Measurements from ENCODE around the gene GADD45B.

Gene GADD45B

DNA sequence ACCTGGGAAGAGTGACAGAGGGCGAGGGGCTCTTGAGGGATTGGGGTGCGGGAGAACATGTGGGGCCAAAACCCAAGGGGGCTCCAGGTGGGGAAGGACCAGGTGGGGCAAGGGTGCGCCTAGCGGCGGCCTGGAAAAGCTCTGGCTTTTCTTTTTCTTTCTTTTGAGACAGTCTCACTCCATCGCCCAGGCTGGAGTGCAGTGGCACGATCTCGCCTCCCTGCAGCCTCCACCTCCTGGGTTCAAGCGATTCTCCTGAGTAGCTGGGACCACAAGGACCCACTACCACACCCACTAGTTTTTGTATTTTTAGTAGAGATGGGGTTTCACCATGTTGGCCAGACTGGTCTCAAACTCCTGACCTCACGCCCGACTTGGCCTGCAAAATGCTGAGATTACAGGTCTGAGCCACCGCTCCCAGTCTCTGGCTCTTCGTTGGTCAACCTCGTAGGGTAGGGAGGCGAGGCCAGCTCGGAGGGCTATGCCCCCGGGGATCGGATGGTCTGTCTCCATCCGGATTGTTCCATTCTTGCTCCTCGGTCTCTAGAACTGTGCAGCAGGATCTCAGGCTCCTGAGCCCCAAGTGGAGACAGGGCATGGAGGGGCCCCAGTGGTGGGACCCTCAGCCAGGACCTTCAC lies 3.7 kb downstream of the GADD45B start:
- ATAC-seq (replicated peaks) (no peak), DNase-seq (no peak)
- no peaks in the 10 kb centered on the region for H3K9me3 Mint-ChIP-seq
- H3K36me3 Mint-ChIP-seq (ENCODE audit: insufficient read depth), result peaks cover 53% of the 10 kb centered on the region
- peak overlapping the region; percentile 95 to 99 for H3K27ac Mint-ChIP-seq
- no peaks in the 10 kb centered on the region for H3K27me3 Mint-ChIP-seq
- H3K4me3 Mint-ChIP-seq, result peak overlapping the region; percentile 87 to 96
- H3K4me1 Mint-ChIP-seq (ENCODE audit: low read depth in 2 of 2), result peaks cover 21 to 30% of the 10 kb centered on the region in 2 donors

DNA sequence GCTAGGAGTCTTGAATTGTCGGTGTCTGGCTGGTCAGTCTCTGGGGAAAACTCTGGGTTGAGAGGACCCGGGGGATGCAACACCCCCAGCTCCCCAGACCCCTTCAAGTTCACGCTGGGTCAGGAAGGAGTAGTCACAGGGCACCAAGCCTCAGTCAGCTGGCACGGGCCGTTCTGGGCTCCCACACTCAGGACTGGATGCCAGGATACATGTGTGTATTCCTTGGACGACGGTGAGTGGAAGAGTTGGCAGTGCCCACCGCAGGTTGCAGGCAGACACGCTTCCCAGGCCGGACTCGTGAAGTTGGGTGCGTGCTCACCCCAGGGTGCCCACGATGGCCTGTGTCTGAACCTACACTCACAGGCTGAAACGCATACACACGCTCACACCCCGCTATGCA lies 5.5 kb downstream of the GADD45B start:
- peaks cover 35% of the 10 kb centered on the region for H3K36me3 Mint-ChIP-seq (ENCODE audit: insufficient read depth)
- no peaks in the 10 kb centered on the region for H3K9me3 Mint-ChIP-seq
- DNase-seq (no peak), ATAC-seq (replicated peaks) (no peak)
- H3K4me3 Mint-ChIP-seq, result no peak overlapping the region
- H3K27me3 Mint-ChIP-seq, result no peaks in the 10 kb centered on the region
- no peak overlapping the region for H3K27ac Mint-ChIP-seq
- H3K4me1 Mint-ChIP-seq (ENCODE audit: low read depth in 2 of 2), result peaks cover 14 to 22% of the 10 kb centered on the region in 2 donors

DNA sequence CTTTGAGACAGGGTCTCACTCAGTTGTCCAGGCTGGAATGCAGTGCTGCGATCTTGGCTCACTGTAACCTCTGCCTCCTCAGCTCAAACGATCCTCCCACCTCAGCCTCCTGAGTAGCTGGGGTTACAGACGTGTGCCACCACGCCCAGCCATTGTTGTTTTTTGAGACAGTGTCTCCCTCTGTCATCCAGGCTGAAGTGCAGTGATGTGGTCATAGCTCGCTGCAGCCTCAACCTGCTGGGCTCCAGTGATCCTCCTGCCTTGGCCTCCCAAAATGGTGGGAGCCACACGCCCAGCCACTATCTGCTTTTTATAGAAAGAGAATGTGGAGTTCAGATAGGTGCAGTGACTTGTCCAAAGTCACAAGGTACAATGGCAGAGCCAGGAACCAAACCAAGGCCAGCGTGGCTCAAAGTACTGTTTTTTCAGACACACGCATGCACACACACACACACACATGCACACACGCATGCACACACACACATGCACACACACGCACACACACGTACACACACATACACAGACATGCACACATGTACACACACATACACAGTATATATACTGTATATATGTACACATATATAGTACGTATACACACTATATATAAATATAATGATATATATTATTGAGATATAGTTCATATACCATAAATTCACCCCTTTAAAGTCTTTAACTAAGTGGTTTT lies 6.6 kb downstream of the GADD45B start:
- no peak overlapping the region for H3K4me3 Mint-ChIP-seq

DNA sequence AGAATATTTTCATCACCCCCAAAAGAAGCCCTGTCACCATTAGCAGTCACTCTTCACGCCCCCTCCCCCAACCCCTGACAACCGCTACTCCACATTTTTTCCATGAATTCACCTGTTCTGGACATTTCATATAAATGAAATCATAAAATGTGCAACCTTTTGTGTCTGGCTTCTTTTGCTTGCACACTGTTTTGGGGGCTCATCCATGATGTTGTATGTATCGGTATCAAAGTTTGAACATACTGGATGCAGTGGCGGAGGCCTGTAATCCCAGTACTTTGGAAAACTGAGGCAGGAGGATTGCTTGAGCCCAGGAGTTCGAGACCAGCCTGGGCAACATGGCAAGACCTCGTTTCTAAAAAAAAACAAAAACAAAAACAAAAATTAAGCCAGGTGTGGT lies 7.2 kb downstream of the GADD45B start:
- ATAC-seq (replicated peaks) (no peak), DNase-seq (no peak)
- no peak overlapping the region for H3K27ac Mint-ChIP-seq
- H3K4me1 Mint-ChIP-seq (ENCODE audit: low read depth in 2 of 2), result peaks cover 5 to 10% of the 10 kb centered on the region in 2 donors
- H3K27me3 Mint-ChIP-seq, result no peaks in the 10 kb centered on the region
- H3K4me3 Mint-ChIP-seq, result no peak overlapping the region
- H3K9me3 Mint-ChIP-seq, result no peaks in the 10 kb centered on the region
- H3K36me3 Mint-ChIP-seq (ENCODE audit: insufficient read depth), result peaks cover 19% of the 10 kb centered on the region

More for the DNA sequence above, 6.6 kb downstream of the GADD45B start:
- Mint-ChIP-seq H3K27ac (no peak overlapping the region), H3K36me3 (ENCODE audit: insufficient read depth) (peaks cover 25% of the 10 kb centered on the region), H3K27me3 (no peaks in the 10 kb centered on the region), H3K9me3 (no peaks in the 10 kb centered on the region), H3K4me1 (ENCODE audit: low read depth in 2 of 2) (peaks cover 7 to 13% of the 10 kb centered on the region in 2 donors)
- DNase-seq, result no peak
- no peak for ATAC-seq (replicated peaks)

DNA sequence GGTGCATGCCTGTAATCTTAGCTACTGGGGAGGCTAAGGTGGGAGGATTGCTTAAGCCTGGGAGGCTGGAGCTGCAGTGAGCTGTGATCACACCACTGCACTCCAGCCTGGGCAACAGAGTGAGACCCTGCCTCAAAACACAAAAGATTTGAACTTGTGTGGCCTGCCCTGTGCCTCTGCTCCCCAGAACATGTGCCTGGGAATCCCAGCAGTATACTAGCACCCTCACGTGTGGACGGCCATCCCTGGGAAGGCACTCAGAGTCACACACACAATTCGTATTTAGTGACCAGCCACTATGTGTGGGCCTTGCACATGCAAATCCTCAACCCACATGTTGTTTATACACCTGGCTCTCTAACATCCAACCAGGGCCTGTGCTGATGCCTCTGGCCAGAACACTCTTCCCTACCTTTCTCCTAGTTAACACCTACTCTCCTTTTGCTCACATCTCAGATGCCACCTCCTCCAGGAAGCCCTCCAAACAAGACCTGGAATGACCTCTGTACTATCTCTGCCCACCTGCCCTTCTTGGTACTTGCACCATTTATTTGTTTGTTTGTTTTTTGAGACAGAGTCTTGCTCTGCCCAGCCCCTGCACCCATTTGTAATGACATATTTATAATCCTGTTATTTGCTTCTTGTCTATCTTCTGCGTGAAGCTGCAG lies 7.7 kb downstream of the GADD45B start:
- ATAC-seq (replicated peaks), result no peak
- H3K27ac Mint-ChIP-seq, result no peak overlapping the region

DNA sequence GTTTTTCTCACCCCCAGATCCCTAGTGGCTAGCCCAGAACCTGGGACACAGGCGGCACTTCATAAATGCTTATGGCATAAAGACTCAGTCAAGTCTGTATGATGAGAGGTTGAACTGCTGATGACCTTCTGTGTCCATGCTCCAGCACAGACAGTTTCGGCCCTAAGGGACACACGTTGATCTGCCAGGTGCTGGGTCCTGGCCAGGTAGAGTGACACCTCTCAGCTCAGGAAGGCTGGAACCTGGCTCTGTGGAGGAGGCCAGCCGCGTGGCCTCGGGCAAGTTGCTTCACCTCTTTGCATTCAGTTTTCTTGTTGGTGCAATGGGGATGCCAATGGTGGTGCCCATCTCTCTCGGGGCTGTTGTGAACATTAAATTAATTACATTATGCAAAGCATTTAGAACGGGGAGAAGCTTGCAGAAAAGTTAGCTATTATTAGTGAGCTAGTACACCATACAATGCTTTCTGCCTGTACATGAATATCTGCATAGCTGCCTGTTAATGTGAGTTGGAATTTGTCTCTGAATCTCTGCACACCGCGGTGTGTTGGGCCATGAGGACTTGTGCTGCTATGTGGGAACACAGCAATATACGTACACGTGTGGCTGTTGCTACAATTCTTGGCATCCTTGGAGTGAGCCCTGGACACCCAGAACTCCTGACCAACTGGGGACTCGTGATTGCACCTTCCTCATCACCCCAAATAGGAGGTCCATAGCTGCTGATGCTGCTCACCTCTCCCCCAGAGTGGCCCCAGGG lies 8.4 kb downstream of the GADD45B start:
- Mint-ChIP-seq H3K27me3 (peaks cover under 1 to 3% of the 10 kb centered on the region in 2 donors), H3K4me1 (ENCODE audit: low read depth in 2 of 2) (peaks cover under 1 to 3% of the 10 kb centered on the region in 2 donors), H3K9me3 (no peaks in the 10 kb centered on the region), H3K36me3 (ENCODE audit: insufficient read depth) (peaks cover 8% of the 10 kb centered on the region), H3K4me3 (no peak overlapping the region), H3K27ac (no peak overlapping the region)
- DNase-seq (no peak), ATAC-seq (replicated peaks) (no peak)

More for the DNA sequence above, 7.7 kb downstream of the GADD45B start:
- Mint-ChIP-seq H3K36me3 (ENCODE audit: insufficient read depth) (peaks cover 14% of the 10 kb centered on the region), H3K27me3 (no peaks in the 10 kb centered on the region), H3K9me3 (no peaks in the 10 kb centered on the region), H3K4me1 (ENCODE audit: low read depth in 2 of 2) (peaks cover 0 to 5% of the 10 kb centered on the region in 2 donors), H3K4me3 (no peak overlapping the region)
- DNase-seq, result no peak

DNA sequence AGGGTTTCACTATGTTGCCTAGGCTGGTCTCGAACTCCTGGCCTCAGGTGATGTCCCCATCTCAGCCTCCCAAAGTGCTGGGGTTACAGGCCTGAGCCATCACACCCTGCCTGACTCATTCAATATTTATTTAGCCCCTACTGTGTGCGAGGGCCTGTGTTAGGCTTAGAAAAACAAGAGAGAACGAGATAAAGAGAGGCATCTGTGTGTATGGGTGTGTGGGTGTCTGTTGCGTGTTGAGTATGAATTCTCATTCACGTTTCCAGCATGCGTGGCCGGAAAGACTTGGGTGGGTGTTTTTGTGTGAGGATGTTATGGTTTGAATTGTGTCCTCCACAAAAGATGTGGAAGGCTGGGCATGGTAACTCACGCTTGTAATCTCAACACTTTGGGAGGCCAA lies 9.5 kb downstream of the GADD45B start:
- H3K36me3 Mint-ChIP-seq (ENCODE audit: insufficient read depth), result peaks cover 3% of the 10 kb centered on the region
- H3K27ac Mint-ChIP-seq, result no peak overlapping the region
- peaks cover 6 to 14% of the 10 kb centered on the region in 2 donors for H3K27me3 Mint-ChIP-seq
- H3K4me1 Mint-ChIP-seq (ENCODE audit: low read depth in 2 of 2), result peaks cover 6% of the 10 kb centered on the region in 2 donors
- no peaks in the 10 kb centered on the region for H3K9me3 Mint-ChIP-seq
- H3K4me3 Mint-ChIP-seq, result no peak overlapping the region
- no peak for ATAC-seq (replicated peaks)
- no peak for DNase-seq

DNA sequence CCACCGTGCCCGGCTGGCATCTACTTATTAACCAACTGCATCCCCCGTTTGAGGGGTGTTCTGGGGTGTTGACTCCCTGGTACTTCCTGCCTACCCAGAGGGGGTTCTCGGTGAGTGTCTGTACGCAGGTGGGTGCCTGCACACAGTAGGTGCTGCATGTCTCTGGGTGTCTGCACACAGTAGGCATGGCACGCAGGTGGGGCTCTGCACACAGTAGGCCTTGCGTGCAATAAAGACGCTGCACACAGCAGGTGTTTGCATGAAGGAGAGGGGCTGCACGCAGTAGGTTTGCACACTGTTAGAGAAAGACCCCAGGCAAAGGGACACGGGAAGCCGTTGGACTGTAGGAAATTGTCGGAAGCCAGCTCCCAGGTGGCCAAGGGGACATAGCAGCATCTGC lies 11.2 kb downstream of the GADD45B start:
- H3K4me3 Mint-ChIP-seq, result peak overlapping the region in 1 of 2 donors; percentile 23
- H3K27ac Mint-ChIP-seq, result no peak overlapping the region
- peaks cover 3% of the 10 kb centered on the region for H3K36me3 Mint-ChIP-seq (ENCODE audit: insufficient read depth)
- H3K9me3 Mint-ChIP-seq, result no peaks in the 10 kb centered on the region
- DNase-seq, result no peak
- no peak for ATAC-seq (replicated peaks)
- peaks cover 13 to 30% of the 10 kb centered on the region in 2 donors for H3K27me3 Mint-ChIP-seq
- H3K4me1 Mint-ChIP-seq (ENCODE audit: low read depth in 2 of 2), result peaks cover 6% of the 10 kb centered on the region in 2 donors

DNA sequence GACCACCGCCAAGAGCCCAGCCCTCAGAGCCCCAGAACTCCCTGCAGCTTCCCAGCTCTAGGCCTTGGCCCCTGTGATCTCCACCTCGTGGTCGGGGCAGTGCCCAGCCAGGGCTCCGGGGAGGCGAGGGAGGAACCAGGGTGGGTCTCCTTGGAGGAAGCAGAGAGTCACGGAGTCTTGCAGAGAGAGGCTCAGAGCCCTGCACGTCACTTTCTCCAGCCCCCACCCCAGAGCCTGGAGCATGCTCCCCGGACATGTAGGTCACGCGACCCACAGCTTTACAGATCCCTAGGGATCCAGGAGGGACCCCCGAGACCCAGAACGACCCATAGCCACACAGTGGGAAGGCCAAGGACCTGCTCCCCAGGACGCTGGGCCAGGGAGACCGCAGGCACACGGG lies 11.9 kb downstream of the GADD45B start:
- ATAC-seq (replicated peaks), result no peak

DNA sequence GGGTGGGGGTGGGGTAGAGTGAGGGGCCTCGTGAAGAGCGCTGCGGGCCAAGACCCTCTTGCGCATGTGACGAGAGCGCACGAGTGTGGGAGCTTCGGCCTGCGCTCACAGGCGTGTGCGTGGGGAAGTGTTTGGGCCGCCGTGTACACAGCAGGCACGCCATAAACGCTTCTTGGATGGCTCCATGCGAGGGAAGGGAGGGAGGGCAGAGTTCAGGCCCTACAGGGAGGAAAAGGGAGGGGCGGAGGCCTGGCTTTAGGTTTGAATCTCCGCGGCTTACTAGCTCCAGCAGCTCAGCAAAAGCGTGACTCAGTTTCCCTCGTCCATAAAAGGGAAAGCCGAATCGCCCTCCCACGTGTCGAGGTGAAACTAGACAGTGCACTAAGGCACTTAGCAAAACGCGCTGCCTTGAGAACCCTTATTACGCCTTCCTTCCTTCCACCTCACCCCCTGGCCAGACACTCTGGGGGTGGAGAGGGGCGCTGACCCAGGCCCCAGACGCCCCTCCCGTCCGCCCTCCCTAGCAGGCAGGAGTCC lies 12.5 kb downstream of the GADD45B start:
- ATAC-seq (replicated peaks) (peak; percentile 39), DNase-seq (no peak)
- Mint-ChIP-seq H3K27me3 (peaks cover 21 to 44% of the 10 kb centered on the region in 2 donors), H3K36me3 (ENCODE audit: insufficient read depth) (peaks cover 3% of the 10 kb centered on the region), H3K27ac (no peak overlapping the region), H3K4me1 (ENCODE audit: low read depth in 2 of 2) (peaks cover 6 to 9% of the 10 kb centered on the region in 2 donors), H3K4me3 (peak overlapping the region; percentile 58 to 62), H3K9me3 (no peaks in the 10 kb centered on the region)

More for the DNA sequence above, 11.9 kb downstream of the GADD45B start:
- no peak for DNase-seq
- Mint-ChIP-seq H3K9me3 (no peaks in the 10 kb centered on the region), H3K36me3 (ENCODE audit: insufficient read depth) (peaks cover 3% of the 10 kb centered on the region), H3K4me1 (ENCODE audit: low read depth in 2 of 2) (peaks cover 6 to 9% of the 10 kb centered on the region in 2 donors), H3K4me3 (no peak overlapping the region), H3K27me3 (peaks cover 21 to 38% of the 10 kb centered on the region in 2 donors), H3K27ac (no peak overlapping the region)

DNA sequence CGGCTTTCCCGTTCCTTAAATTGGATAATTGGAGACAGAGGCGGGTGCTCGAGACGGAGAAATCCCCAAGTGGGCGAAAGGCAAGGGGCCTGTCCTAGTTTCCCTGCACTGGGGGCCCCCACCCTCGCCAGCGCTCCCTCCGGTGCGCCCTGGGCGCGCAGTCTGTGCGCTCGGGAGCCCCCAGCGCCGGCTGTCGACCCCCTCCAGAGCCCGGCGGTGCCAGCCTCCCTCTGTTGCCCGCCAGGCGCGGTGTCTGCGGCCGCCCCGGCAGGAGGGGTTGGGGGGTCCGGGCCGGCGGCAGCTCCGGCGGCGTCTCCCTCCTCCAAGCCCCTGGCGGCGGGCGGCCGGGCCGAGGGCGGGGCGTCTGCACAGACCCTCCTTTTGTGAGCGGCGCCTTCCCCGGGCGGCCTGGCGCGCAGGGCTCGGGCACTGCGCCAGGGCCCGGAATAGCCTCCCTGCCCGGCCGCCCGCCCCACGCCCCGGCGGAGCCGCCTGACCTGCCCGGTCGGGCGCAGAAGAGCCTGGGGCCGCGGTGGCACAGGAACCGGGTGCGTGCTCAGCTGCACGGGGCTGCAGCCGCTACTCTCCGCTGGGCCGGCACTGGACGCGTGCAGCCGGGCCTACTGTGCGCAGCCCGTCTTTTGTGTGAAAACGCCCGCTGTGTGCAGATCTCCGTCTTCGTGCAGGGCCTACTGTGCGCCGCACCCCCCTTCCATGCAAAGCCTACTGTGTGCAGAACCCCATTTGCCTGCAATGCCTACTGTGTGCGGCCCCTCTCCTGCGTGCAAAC lies 13.2 kb downstream of the GADD45B start:
- ATAC-seq (replicated peaks) (peak; percentile 46), DNase-seq (no peak)
- H3K4me1 Mint-ChIP-seq (ENCODE audit: low read depth in 2 of 2), result peaks cover 6 to 11% of the 10 kb centered on the region in 2 donors
- peak overlapping the region; percentile 61 to 80 for H3K4me3 Mint-ChIP-seq
- peaks cover 3% of the 10 kb centered on the region for H3K36me3 Mint-ChIP-seq (ENCODE audit: insufficient read depth)
- peak overlapping the region in 1 of 2 donors; percentile 76 for H3K27ac Mint-ChIP-seq
- H3K9me3 Mint-ChIP-seq, result no peaks in the 10 kb centered on the region
- H3K27me3 Mint-ChIP-seq, result peaks cover 21 to 51% of the 10 kb centered on the region in 2 donors

DNA sequence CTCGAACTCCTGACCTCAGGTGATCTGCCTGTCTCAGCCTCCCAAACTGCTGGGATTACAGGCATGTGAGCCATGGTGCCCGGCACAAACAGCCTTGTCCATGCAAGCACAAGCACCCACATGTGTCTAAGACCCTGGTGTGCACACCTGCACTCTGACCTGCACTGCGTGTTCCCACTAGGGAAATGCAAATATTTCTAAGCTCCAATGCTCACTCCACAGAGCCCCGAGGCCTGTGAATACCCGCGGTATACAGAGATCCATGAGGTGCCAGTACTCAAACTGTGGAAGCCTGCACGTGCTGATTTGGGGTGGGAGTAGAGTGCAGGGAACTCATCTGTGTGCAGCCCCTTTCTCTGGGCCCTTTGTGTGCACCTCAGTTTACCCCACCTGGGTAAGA lies 14.7 kb downstream of the GADD45B start:
- Mint-ChIP-seq H3K4me1 (ENCODE audit: low read depth in 2 of 2) (peaks cover 6 to 15% of the 10 kb centered on the region in 2 donors), H3K36me3 (ENCODE audit: insufficient read depth) (peaks cover 3% of the 10 kb centered on the region), H3K27ac (no peak overlapping the region), H3K9me3 (no peaks in the 10 kb centered on the region), H3K4me3 (peak overlapping the region in 1 of 2 donors; percentile 8), H3K27me3 (peaks cover 21 to 53% of the 10 kb centered on the region in 2 donors)
- no peak for DNase-seq
- ATAC-seq (replicated peaks), result no peak

All from effector memory CD8-positive, alpha-beta T cell (primary cell).